A549 (cell line): ENCODE measurements around the gene TMEM214.

ENCODE experiments used
- CTCF ChIP-seq: fragments of >200 bp; sonication (Bioruptor Twin); formaldehyde crosslinking; IDR thresholded peaks from 3 replicates; pipeline ENCODE4 v1.5.1; 2016
- EP300 ChIP-seq, 2 experiments: fragments of >200 bp; sonication (Bioruptor Twin); formaldehyde crosslinking; IDR thresholded peaks; 2 replicates in 1 of 2; 3 replicates in 1 of 2; pipeline ENCODE4 v1.6.1; 2016 to 2017
- MAX ChIP-seq: IDR thresholded peaks from 2 replicates; pipeline ENCODE4 v1.6.1; 2012
- USF2 ChIP-seq: fragments of 450-650 bp; IDR thresholded peaks from 2 replicates; pipeline ENCODE4 v1.6.1; 2014; ENCODE audit warnings: antibody characterized with exemption

GRCh38 chr2:27023740-27024139 is 9.0 kb upstream of the TMEM214 start:
- TF ChIP-seq EP300 (IDR thresholded peaks at IDR 0.05) (no peak), MAX (no peak), CTCF (no peak), USF2 (no peak)
